ENCODE results near the gene AMBN.

DNA sequence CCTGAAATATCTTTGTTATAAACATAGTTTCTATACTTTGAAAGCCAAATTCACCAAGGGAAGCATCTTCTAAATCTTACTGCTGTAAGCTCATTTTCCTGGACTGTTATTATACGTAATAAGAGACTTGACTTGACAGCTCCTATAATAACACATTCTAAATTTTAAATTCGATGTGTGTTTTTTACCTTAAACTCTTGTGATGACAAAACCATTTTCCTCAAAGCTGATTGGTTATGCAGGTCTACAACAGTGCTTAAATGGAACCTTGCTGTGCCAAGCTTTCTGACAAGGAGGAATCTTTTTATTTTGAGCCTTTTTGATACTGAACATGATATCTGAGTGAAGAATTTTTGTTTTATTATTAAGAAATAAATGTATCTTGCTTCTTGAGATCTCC, 36.4 kb downstream of the AMBN start, which contains the start of gene ENAM:
- no peak for TF ChIP-seq POLR2AphosphoS5 (IDR thresholded peaks at IDR 0.05; ENCODE audit: low read depth, low read length)
- TF ChIP-seq TAF1 (IDR thresholded peaks at IDR 0.05; ENCODE audit: borderline replicate concordance, insufficient read depth, low read length): no peak
- TF ChIP-seq REST (IDR thresholded peaks at IDR 0.05; ENCODE audit: insufficient read depth in 1 of 2, low read depth in 2 of 2, low read length in 2 of 2): no peak
- TF ChIP-seq SIN3A (IDR thresholded peaks at IDR 0.05; ENCODE audit: borderline replicate concordance, insufficient read depth, low read length): no peak
- TF ChIP-seq FOXP2 (optimal IDR thresholded peaks at IDR 0.05; ENCODE audit: borderline replicate concordance, extremely low read depth, extremely low read length, insufficient read depth): no peak

All from PFSK-1 (cell line).